ENCODE results near the gene MB.

MB gene

GRCh38 chr22:35634943-35635540, 17.9 kb upstream of the MB start:
- TF ChIP-seq TAF1 (IDR thresholded peaks at IDR 0.05; ENCODE audit: borderline replicate concordance, insufficient read depth, low read length) (no peak), FOXP2 (optimal IDR thresholded peaks at IDR 0.05; ENCODE audit: borderline replicate concordance, extremely low read depth, extremely low read length, insufficient read depth) (no peak), SIN3A (IDR thresholded peaks at IDR 0.05; ENCODE audit: borderline replicate concordance, insufficient read depth, low read length) (no peak), POLR2AphosphoS5 (IDR thresholded peaks at IDR 0.05; ENCODE audit: low read depth, low read length) (no peak)
- TF ChIP-seq, protein P1, sequence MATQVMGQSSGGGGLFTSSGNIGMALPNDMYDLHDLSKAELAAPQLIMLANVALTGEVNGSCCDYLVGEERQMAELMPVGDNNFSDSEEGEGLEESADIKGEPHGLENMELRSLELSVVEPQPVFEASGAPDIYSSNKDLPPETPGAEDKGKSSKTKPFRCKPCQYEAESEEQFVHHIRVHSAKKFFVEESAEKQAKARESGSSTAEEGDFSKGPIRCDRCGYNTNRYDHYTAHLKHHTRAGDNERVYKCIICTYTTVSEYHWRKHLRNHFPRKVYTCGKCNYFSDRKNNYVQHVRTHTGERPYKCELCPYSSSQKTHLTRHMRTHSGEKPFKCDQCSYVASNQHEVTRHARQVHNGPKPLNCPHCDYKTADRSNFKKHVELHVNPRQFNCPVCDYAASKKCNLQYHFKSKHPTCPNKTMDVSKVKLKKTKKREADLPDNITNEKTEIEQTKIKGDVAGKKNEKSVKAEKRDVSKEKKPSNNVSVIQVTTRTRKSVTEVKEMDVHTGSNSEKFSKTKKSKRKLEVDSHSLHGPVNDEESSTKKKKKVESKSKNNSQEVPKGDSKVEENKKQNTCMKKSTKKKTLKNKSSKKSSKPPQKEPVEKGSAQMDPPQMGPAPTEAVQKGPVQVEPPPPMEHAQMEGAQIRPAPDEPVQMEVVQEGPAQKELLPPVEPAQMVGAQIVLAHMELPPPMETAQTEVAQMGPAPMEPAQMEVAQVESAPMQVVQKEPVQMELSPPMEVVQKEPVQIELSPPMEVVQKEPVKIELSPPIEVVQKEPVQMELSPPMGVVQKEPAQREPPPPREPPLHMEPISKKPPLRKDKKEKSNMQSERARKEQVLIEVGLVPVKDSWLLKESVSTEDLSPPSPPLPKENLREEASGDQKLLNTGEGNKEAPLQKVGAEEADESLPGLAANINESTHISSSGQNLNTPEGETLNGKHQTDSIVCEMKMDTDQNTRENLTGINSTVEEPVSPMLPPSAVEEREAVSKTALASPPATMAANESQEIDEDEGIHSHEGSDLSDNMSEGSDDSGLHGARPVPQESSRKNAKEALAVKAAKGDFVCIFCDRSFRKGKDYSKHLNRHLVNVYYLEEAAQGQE (IDR thresholded peaks at IDR 0.05; ENCODE audit: insufficient read depth in 1 of 2, low read depth in 2 of 2, low read length in 2 of 2), result no peak

DNA sequence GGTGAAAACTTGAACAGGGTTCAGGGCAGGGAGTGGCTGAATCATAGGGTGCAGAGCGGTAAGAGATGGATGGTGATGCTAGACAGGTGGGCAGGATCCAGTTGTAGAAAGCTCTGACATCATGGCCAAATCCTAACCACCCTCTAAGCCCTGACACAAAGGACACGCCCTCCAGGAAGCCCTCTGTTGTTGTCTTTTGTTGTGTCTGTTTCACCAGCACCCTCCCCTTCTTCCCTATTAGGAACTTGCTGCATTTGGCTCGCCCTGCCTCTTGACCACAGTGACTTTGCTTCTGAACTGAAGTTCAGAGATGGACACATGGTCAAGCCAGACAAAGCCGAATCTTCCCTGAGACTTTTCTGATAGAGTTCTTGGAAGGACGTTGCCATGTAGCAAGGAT, 16.9 kb upstream of the MB start:
- TF ChIP-seq FOXP2 (optimal IDR thresholded peaks at IDR 0.05; ENCODE audit: borderline replicate concordance, extremely low read depth, extremely low read length, insufficient read depth), result peak; percentile 84
- TF ChIP-seq, protein P1 (IDR thresholded peaks at IDR 0.05; ENCODE audit: insufficient read depth in 1 of 2, low read depth in 2 of 2, low read length in 2 of 2), result no peak

DNA sequence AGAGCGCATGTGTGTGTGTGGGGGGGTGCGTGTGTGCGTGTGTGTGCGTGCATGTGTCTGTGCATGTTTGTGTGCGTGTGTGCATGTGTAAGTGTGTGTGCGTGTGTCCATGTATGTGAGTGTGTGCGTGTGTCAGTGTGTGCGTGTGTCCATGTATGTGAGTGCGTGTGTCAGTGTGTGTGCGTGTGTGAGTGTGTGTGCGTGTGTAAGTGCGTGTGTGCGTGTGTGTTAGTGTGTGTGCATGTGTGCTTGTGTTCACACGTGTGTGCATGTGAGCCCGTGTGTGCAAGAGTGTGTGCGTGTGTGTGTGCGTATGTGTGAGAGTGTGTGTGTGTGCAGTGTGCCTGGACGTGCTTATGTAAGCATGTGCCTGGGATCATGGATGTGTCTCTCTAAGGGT, 16.4 kb upstream of the MB start:
- no peak for TF ChIP-seq POLR2AphosphoS5 (IDR thresholded peaks at IDR 0.05; ENCODE audit: low read depth, low read length)
- TF ChIP-seq SIN3A (IDR thresholded peaks at IDR 0.05; ENCODE audit: borderline replicate concordance, insufficient read depth, low read length), result no peak
- no peak for TF ChIP-seq FOXP2 (optimal IDR thresholded peaks at IDR 0.05; ENCODE audit: borderline replicate concordance, extremely low read depth, extremely low read length, insufficient read depth)
- TF ChIP-seq, protein P1 (IDR thresholded peaks at IDR 0.05; ENCODE audit: insufficient read depth in 1 of 2, low read depth in 2 of 2, low read length in 2 of 2), result no peak
- no peak for TF ChIP-seq TAF1 (IDR thresholded peaks at IDR 0.05; ENCODE audit: borderline replicate concordance, insufficient read depth, low read length)

GRCh38 chr22:35632935-35633334, 15.8 kb upstream of the MB start:
- no peak for TF ChIP-seq FOXP2 (optimal IDR thresholded peaks at IDR 0.05; ENCODE audit: borderline replicate concordance, extremely low read depth, extremely low read length, insufficient read depth)
- TF ChIP-seq SIN3A (IDR thresholded peaks at IDR 0.05; ENCODE audit: borderline replicate concordance, insufficient read depth, low read length), result no peak
- TF ChIP-seq, protein P1 (IDR thresholded peaks at IDR 0.05; ENCODE audit: insufficient read depth in 1 of 2, low read depth in 2 of 2, low read length in 2 of 2), result no peak
- TF ChIP-seq TAF1 (IDR thresholded peaks at IDR 0.05; ENCODE audit: borderline replicate concordance, insufficient read depth, low read length), result no peak
- no peak for TF ChIP-seq POLR2AphosphoS5 (IDR thresholded peaks at IDR 0.05; ENCODE audit: low read depth, low read length)

GRCh38 chr22:35631597-35631996, 14.5 kb upstream of the MB start:
- TF ChIP-seq, protein P1 (IDR thresholded peaks at IDR 0.05; ENCODE audit: insufficient read depth in 1 of 2, low read depth in 2 of 2, low read length in 2 of 2), result no peak
- TF ChIP-seq TAF1 (IDR thresholded peaks at IDR 0.05; ENCODE audit: borderline replicate concordance, insufficient read depth, low read length) (no peak), SIN3A (IDR thresholded peaks at IDR 0.05; ENCODE audit: borderline replicate concordance, insufficient read depth, low read length) (no peak), FOXP2 (optimal IDR thresholded peaks at IDR 0.05; ENCODE audit: borderline replicate concordance, extremely low read depth, extremely low read length, insufficient read depth) (no peak), POLR2AphosphoS5 (IDR thresholded peaks at IDR 0.05; ENCODE audit: low read depth, low read length) (no peak)
